GM23338 (cell line): ENCODE measurements around the gene SH3D19. TPM values are rescaled to one million over a fixed set of nuclear protein-coding genes. Genes with fewer than 3 reads are reported as not detected.

Source experiments
- ATAC-seq: fragments of 200-7000 bp; cut with Tn5 transposase; 3 replicates; pipeline ENCODE4 v1.9.1; 2020
- DNase-seq: peaks from one replicate; pipeline ENCODE4 v3.0.0-alpha.2; 2015; ENCODE audit warnings: low spot score
- H2AFZ ChIP-seq: fragments of 200-600 bp; sonication (generic); 2 replicates; pipeline ENCODE4 v1.8.0; 2016; ENCODE audit warnings: antibody characterized with exemption, mild to moderate bottlenecking, moderate library complexity
- H3F3A ChIP-seq: fragments of 200-600 bp; sonication (generic); replicated peaks from 2 replicates; pipeline ENCODE4 v1.8.0; 2017; ENCODE audit warnings: antibody characterized with exemption, mixed run types, low read depth
- H3K27ac ChIP-seq: fragments of 200-600 bp; sonication (generic); 2 replicates; pipeline ENCODE4 v1.6.1; 2016; ENCODE audit warnings: low read depth
- H3K27me3 ChIP-seq: fragments of 200-600 bp; sonication (generic); 2 replicates; pipeline ENCODE4 v1.8.0; 2016; ENCODE audit warnings: mild to moderate bottlenecking, mixed run types, moderate library complexity; ENCODE audit not compliant: insufficient read depth
- H3K36me3 ChIP-seq: fragments of 200-600 bp; sonication (generic); 2 replicates; pipeline ENCODE4 v1.8.0; 2016; ENCODE audit warnings: mild to moderate bottlenecking; ENCODE audit not compliant: insufficient read depth
- H3K4me1 ChIP-seq: fragments of 200-600 bp; sonication (generic); 2 replicates; pipeline ENCODE4 v1.8.0; 2016; ENCODE audit warnings: mild to moderate bottlenecking, moderate library complexity; ENCODE audit not compliant: insufficient read depth
- H3K4me2 ChIP-seq: fragments of 200-600 bp; sonication (generic); 2 replicates; pipeline ENCODE4 v1.7.1; 2017; ENCODE audit warnings: mixed run types
- H3K4me3 ChIP-seq: fragments of 200-600 bp; sonication (generic); 2 replicates; pipeline ENCODE4 v1.6.1; 2016; ENCODE audit warnings: mixed run types
- H3K79me2 ChIP-seq: fragments of 200-600 bp; sonication (generic); replicated peaks from 2 replicates; pipeline ENCODE4 v1.8.0; 2017; ENCODE audit warnings: mild to moderate bottlenecking; ENCODE audit not compliant: insufficient read depth
- H3K9me2 ChIP-seq: fragments of 200-600 bp; sonication (generic); 2 replicates; pipeline ENCODE4 v1.8.0; 2017; ENCODE audit not compliant: insufficient read depth
- H4K20me1 ChIP-seq: fragments of 200-600 bp; sonication (generic); replicated peaks from 2 replicates; pipeline ENCODE4 v1.8.0; 2017; ENCODE audit warnings: mild to moderate bottlenecking; ENCODE audit not compliant: insufficient read depth
- H3K27ac Mint-ChIP-seq: 2 replicates; pipeline ENCODE4 v1.8.0; 2020; ENCODE audit warnings: inconsistent platforms, mild to moderate bottlenecking, moderate library complexity, mixed read lengths
- H3K27me3 Mint-ChIP-seq: 3 replicates; pipeline ENCODE4 v1.8.0; 2022; ENCODE audit warnings: low read depth, mild to moderate bottlenecking, moderate library complexity, mixed read lengths, inconsistent platforms; ENCODE audit not compliant: insufficient read depth, poor library complexity
- H3K36me3 Mint-ChIP-seq: 3 replicates; pipeline ENCODE4 v1.8.0; 2021; ENCODE audit warnings: low read depth, mild to moderate bottlenecking, inconsistent platforms, moderate library complexity, mixed read lengths
- H3K4me1 Mint-ChIP-seq: 3 replicates; pipeline ENCODE4 v1.8.0; 2020; ENCODE audit warnings: mild to moderate bottlenecking, inconsistent platforms, mixed read lengths
- H3K4me3 Mint-ChIP-seq: 3 replicates; pipeline ENCODE4 v1.8.0; 2021; ENCODE audit warnings: moderate library complexity, mild to moderate bottlenecking, inconsistent platforms, mixed read lengths
- H3K9me3 Mint-ChIP-seq: 3 replicates; pipeline ENCODE4 v1.8.0; 2020; ENCODE audit warnings: moderate library complexity, mild to moderate bottlenecking, inconsistent platforms, mixed read lengths
- ETS1 ChIP-seq: IDR thresholded peaks from 2 replicates; pipeline ENCODE4 v1.6.1; 2016; ENCODE audit warnings: antibody characterized with exemption
- EZH2phosphoT487 ChIP-seq: fragments of 200-600 bp; sonication (generic); IDR thresholded peaks from one replicate; pipeline ENCODE4 v1.8.1; 2018; ENCODE audit warnings: antibody characterized with exemption; ENCODE audit not compliant: unreplicated experiment
- NANOG ChIP-seq: IDR thresholded peaks from 2 replicates; pipeline ENCODE4 v1.6.1; 2016; ENCODE audit warnings: antibody characterized with exemption, borderline replicate concordance
- POLR2AphosphoS5 ChIP-seq: IDR thresholded peaks from 2 replicates; pipeline ENCODE4 v1.6.1; 2016; ENCODE audit warnings: antibody characterized with exemption, low read depth
- REST ChIP-seq: IDR thresholded peaks from one replicate; pipeline ENCODE4 v1.6.1; 2018; ENCODE audit warnings: antibody characterized with exemption; ENCODE audit not compliant: unreplicated experiment
- STAT1 ChIP-seq: IDR thresholded peaks from one replicate; pipeline ENCODE4 v1.6.1; 2016; ENCODE audit warnings: antibody characterized with exemption; ENCODE audit not compliant: unreplicated experiment
- ZNF331 ChIP-seq: fragments of 250-450 bp; sonication (Bioruptor Pico); IDR thresholded peaks from 2 replicates; pipeline ENCODE4 v1.5.0; 2020; ENCODE audit warnings: low read depth, mild to moderate bottlenecking, moderate library complexity
- polyA plus RNA-seq: library from polyadenylated mRNA; unstranded; fragments of >200 nt; fragmentation: Nextera tagmentation; extraction: Ambion mirVana; gene quantifications from 2 replicates; pipeline ENCODE4 v1.2.1, GENCODE V29; 2016
- total RNA-seq: library from RNA; depleted of rRNA; stranded (reverse); fragments of >200 nt; shearing (Covaris generic); gene quantifications from 2 replicates; pipeline ENCODE4 v1.2.3, GENCODE V29; 2014

The SH3D19 gene
- total and polyA plus RNA-seq, 2 experiments from 2014 or later, result 25.3 to 57.4 TPM

- H2AFZ ChIP-seq, result no peak overlapping the region
- Mint-ChIP-seq H3K4me3 (no peak overlapping the region), H3K27me3 (no peaks in the 10 kb centered on the region), H3K9me3 (no peaks in the 10 kb centered on the region), H3K36me3 (no peaks in the 10 kb centered on the region), H3K4me1 (peaks cover 9% of the 10 kb centered on the region; the same call in 2 of the 3 replicates), H3K27ac (no peak overlapping the region)
- no peak overlapping the region for H3K27ac ChIP-seq
- H3K9me2 ChIP-seq, result no peaks in the 10 kb centered on the region
- no peaks in the 10 kb centered on the region for H3F3A ChIP-seq
- H3K27me3 ChIP-seq, result no peaks in the 10 kb centered on the region
- DNase-seq, result no peak
- H3K4me2 ChIP-seq, result no peak overlapping the region
- no peaks in the 10 kb centered on the region for H4K20me1 ChIP-seq
- H3K79me2 ChIP-seq, result peaks cover 2% of the 10 kb centered on the region
- H3K4me3 ChIP-seq, result no peak overlapping the region
- TF ChIP-seq EZH2phosphoT487, result no peak
- ATAC-seq, result no peak
- H3K36me3 ChIP-seq, result no peaks in the 10 kb centered on the region
- no peaks in the 10 kb centered on the region; the same call in 1 of the 2 replicates for H3K4me1 ChIP-seq
Observed at GRCh38 chr4:151202381-151202780, 123.0 kb downstream of the SH3D19 start.

- no peaks in the 10 kb centered on the region for H4K20me1 ChIP-seq
- no peak for DNase-seq
Observed at GRCh38 chr4:151199319-151200190, 125.8 kb downstream of the SH3D19 start.

More at GRCh38 chr4:151199319-151200190, 125.8 kb downstream of the SH3D19 start:
- Mint-ChIP-seq H3K36me3 (no peaks in the 10 kb centered on the region), H3K9me3 (no peaks in the 10 kb centered on the region), H3K27me3 (no peaks in the 10 kb centered on the region), H3K27ac (no peak overlapping the region), H3K4me3 (no peak overlapping the region), H3K4me1 (peaks cover 9% of the 10 kb centered on the region; the same call in 2 of the 3 replicates)
- no peaks in the 10 kb centered on the region for H3K9me2 ChIP-seq
- no peak overlapping the region for H2AFZ ChIP-seq
- no peak overlapping the region for H3K4me2 ChIP-seq
- H3K36me3 ChIP-seq, result no peaks in the 10 kb centered on the region
- H3K27ac ChIP-seq, result no peak overlapping the region
- ATAC-seq, result peak; percentile 38; the same call in 1 of the 3 replicates
- H3K4me3 ChIP-seq, result no peak overlapping the region
- H3K27me3 ChIP-seq, result no peaks in the 10 kb centered on the region
- TF ChIP-seq ZNF331 (no peak), NANOG (no peak), STAT1 (no peak), ETS1 (no peak), REST (no peak), POLR2AphosphoS5 (no peak)
- H3F3A ChIP-seq, result no peaks in the 10 kb centered on the region
- peaks cover 9% of the 10 kb centered on the region for H3K79me2 ChIP-seq
- no peaks in the 10 kb centered on the region; the same call in 1 of the 2 replicates for H3K4me1 ChIP-seq
